Breast epithelium (tissue), 4 donors: ENCODE results near the gene SLC35G3. TPM values are rescaled to one million over a fixed set of nuclear protein-coding genes. Genes with fewer than 3 reads are reported as not detected.

ENCODE experiments used
- DNase-seq, 2 donors: peaks; one replicate each; pipeline ENCODE4 v3.0.0-alpha.2; 2019; ENCODE audit warnings: low spot score in 2 of 2
- H3K27ac ChIP-seq, 2 donors: fragments of 200-600 bp; sonication (generic) in 1 of 2; one replicate each; pipeline ENCODE4 v1.5.1; 2016 to 2019; ENCODE audit warnings: mild to moderate bottlenecking in 1 of 2
- H3K27me3 ChIP-seq, 2 donors: fragments of 200-600 bp; sonication (generic) in 1 of 2; one replicate each; pipeline versions ENCODE4 v1.5.1 to v1.6.0; 2017 to 2019; ENCODE audit warnings: control low read depth in 1 of 2, mild to moderate bottlenecking in 1 of 2
- H3K36me3 ChIP-seq: fragments of 200-600 bp; one replicate; pipeline ENCODE4 v1.5.1; 2019
- H3K4me1 ChIP-seq, 2 donors: fragments of 200-600 bp; sonication (generic); one replicate each; pipeline ENCODE4 v1.5.1; 2016 to 2019; ENCODE audit warnings: control low read depth in 1 of 2
- H3K4me3 ChIP-seq, 3 donors: fragments of 200-600 bp; sonication (generic); 1 replicate in 2 of 3; 2 replicates in 1 of 3; pipeline ENCODE4 v1.5.1; 2016 to 2019; ENCODE audit warnings: mild to moderate bottlenecking in 3 of 3, moderate library complexity in 2 of 3
- H3K9me3 ChIP-seq, 2 donors: fragments of 200-600 bp; sonication (generic) in 1 of 2; one replicate each; pipeline ENCODE4 v1.5.1; 2016 to 2019; ENCODE audit warnings: control low read depth in 1 of 2
- CTCF ChIP-seq, 3 donors: fragments of 450-650 bp; IDR thresholded peaks; one replicate each; pipeline ENCODE4 v1.5.1; 2016 to 2017; ENCODE audit warnings: antibody characterized with exemption in 3 of 3, mild to moderate bottlenecking in 3 of 3, moderate library complexity in 3 of 3
- POLR2A ChIP-seq: fragments of 450-650 bp; IDR thresholded peaks from one replicate; pipeline ENCODE4 v1.6.1; 2016; ENCODE audit warnings: antibody characterized with exemption, mild to moderate bottlenecking, moderate library complexity
- POLR2AphosphoS5 ChIP-seq, 3 donors: sonication (generic); formaldehyde crosslinking; IDR thresholded peaks; one replicate each; pipeline ENCODE4 v1.6.1; 2017; ENCODE audit warnings: antibody characterized with exemption in 3 of 3
- intact Hi-C: fragments of 100-400 bp; cut with DNase I; formaldehyde crosslinking; loops from one replicate; pipeline ENCODE4 v1.15.1; 2023; ENCODE audit warnings: low total_unique reads
- total RNA-seq, 3 donors: library from RNA; depleted of rRNA; stranded (reverse); fragments of >200 nt; gene quantifications; one replicate each; pipeline ENCODE4 v1.1.0, GENCODE V29; 2016

The SLC35G3 gene
- total RNA-seq, 3 donors from 2014 or later = not detected

GRCh38 chr17:35240861-35241260, 46.7 kb upstream of the SLC35G3 start:
- H3K9me3 ChIP-seq = no peaks in the 10 kb centered on the region
- no peak overlapping the region for H3K4me3 ChIP-seq
- H3K27ac ChIP-seq = no peak overlapping the region
- no peak for TF ChIP-seq POLR2A
- TF ChIP-seq CTCF (IDR thresholded peaks at IDR 0.05) = no peak
- TF ChIP-seq POLR2AphosphoS5 (IDR thresholded peaks at IDR 0.05) = no peak
- no peak for DNase-seq
- H3K36me3 ChIP-seq = no peaks in the 10 kb centered on the region
- peaks cover 0 to 3% of the 10 kb centered on the region in 2 donors for H3K4me1 ChIP-seq
- no peaks in the 10 kb centered on the region for H3K27me3 ChIP-seq
- intact Hi-C loops = no loop called here

GRCh38 chr17:35239823-35240222, 45.6 kb upstream of the SLC35G3 start:
- intact Hi-C loops = loop anchor here (5.0 kb wide), 1 partner anchor 417 kb away; no protein-coding TSS in a partner anchor
- Histone ChIP-seq H3K27ac (no peak overlapping the region), H3K27me3 (no peaks in the 10 kb centered on the region), H3K36me3 (no peaks in the 10 kb centered on the region), H3K9me3 (no peaks in the 10 kb centered on the region), H3K4me1 (peaks cover 0 to 3% of the 10 kb centered on the region in 2 donors), H3K4me3 (no peak overlapping the region)
- TF ChIP-seq POLR2AphosphoS5 (IDR thresholded peaks at IDR 0.05) = no peak
- no peak for TF ChIP-seq POLR2A
- TF ChIP-seq CTCF (IDR thresholded peaks at IDR 0.05) = no peak
- no peak for DNase-seq

GRCh38 chr17:35238821-35239220, 44.6 kb upstream of the SLC35G3 start:
- no peaks in the 10 kb centered on the region for H3K9me3 ChIP-seq

GRCh38 chr17:35236821-35237220, 42.6 kb upstream of the SLC35G3 start:
- Histone ChIP-seq H3K36me3 (no peaks in the 10 kb centered on the region), H3K27ac (no peak overlapping the region), H3K4me1 (no peaks in the 10 kb centered on the region), H3K9me3 (no peaks in the 10 kb centered on the region), H3K27me3 (no peaks in the 10 kb centered on the region), H3K4me3 (no peak overlapping the region)
- intact Hi-C loops = loop anchor here (5.0 kb wide), 1 partner anchor 420 kb away; no protein-coding TSS in a partner anchor
- TF ChIP-seq CTCF (IDR thresholded peaks at IDR 0.05) (no peak), POLR2A (no peak), POLR2AphosphoS5 (IDR thresholded peaks at IDR 0.05) (no peak)
- no peak for DNase-seq

More at GRCh38 chr17:35238821-35239220, 44.6 kb upstream of the SLC35G3 start:
- Histone ChIP-seq H3K4me3 (no peak overlapping the region), H3K36me3 (no peaks in the 10 kb centered on the region), H3K27me3 (no peaks in the 10 kb centered on the region), H3K4me1 (no peaks in the 10 kb centered on the region), H3K27ac (no peak overlapping the region)
- intact Hi-C loops = loop anchor here (5.0 kb wide), 1 partner anchor 418 kb away; no protein-coding TSS in a partner anchor
- no peak for DNase-seq
- TF ChIP-seq POLR2A (no peak), CTCF (IDR thresholded peaks at IDR 0.05) (no peak), POLR2AphosphoS5 (IDR thresholded peaks at IDR 0.05) (no peak)

- Histone ChIP-seq H3K9me3 (no peaks in the 10 kb centered on the region), H3K4me1 (no peaks in the 10 kb centered on the region), H3K27me3 (no peaks in the 10 kb centered on the region), H3K36me3 (no peaks in the 10 kb centered on the region), H3K4me3 (no peak overlapping the region), H3K27ac (no peak overlapping the region)
- TF ChIP-seq POLR2A (no peak), CTCF (IDR thresholded peaks at IDR 0.05) (no peak), POLR2AphosphoS5 (IDR thresholded peaks at IDR 0.05) (no peak)
- no peak for DNase-seq
- intact Hi-C loops = loop anchor here (5.0 kb wide), 1 partner anchor 421 kb away; no protein-coding TSS in a partner anchor
Measured at GRCh38 chr17:35235917-35236316, 41.7 kb upstream of the SLC35G3 start.
